Measurements from ENCODE around the gene LMO1.

The LMO1 gene

DNA sequence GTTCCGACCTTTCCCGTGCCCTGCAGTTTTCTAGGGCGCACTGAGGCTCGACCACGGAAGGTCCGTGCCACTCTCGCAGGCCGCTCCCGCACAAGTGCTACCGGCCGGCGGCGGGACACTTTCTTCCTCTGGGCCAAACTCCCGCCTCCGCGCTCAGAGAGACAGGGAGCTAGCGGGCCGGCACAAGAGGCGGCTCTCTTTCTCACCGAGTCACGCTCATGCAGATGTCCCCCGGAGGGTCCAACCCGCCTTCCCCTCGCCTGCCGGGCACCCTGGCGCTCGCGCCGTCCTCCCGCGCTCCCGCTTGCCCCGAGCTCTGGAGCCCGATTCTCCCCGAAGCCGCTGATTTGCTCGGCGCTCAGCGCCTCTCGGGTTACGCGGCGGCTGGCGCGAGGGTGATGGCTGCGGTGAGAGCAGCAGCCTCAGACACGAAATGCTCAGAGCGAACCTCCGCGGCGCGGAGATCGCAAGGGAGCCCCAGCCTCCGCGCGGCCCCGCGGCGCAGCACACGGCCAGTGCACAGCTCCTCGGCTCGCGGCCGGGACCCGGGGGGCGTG lies 1.0 kb downstream of the LMO1 start:
- peak; percentile 78 for ATAC-seq
- TF ChIP-seq ZNF8 (CRISPR knock-in tag; IDR thresholded peaks at IDR 0.05) (no peak), TOX (CRISPR knock-in tag; IDR thresholded peaks at IDR 0.05; ENCODE audit: borderline replicate concordance) (no peak), ZNF565 (CRISPR knock-in tag; conservative IDR thresholded peaks at IDR 0.05; ENCODE audit: low read depth) (no peak), PPARA (CRISPR knock-in tag; IDR thresholded peaks at IDR 0.05; ENCODE audit: borderline replicate concordance) (no peak), TCF4 (CRISPR knock-in tag; IDR thresholded peaks at IDR 0.05; ENCODE audit: borderline replicate concordance) (no peak)
- TF ChIP-seq, protein P1, sequence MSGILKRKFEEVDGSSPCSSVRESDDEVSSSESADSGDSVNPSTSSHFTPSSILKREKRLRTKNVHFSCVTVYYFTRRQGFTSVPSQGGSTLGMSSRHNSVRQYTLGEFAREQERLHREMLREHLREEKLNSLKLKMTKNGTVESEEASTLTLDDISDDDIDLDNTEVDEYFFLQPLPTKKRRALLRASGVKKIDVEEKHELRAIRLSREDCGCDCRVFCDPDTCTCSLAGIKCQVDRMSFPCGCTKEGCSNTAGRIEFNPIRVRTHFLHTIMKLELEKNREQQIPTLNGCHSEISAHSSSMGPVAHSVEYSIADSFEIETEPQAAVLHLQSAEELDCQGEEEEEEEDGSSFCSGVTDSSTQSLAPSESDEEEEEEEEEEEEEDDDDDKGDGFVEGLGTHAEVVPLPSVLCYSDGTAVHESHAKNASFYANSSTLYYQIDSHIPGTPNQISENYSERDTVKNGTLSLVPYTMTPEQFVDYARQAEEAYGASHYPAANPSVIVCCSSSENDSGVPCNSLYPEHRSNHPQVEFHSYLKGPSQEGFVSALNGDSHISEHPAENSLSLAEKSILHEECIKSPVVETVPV (CRISPR knock-in tag; IDR thresholded peaks at IDR 0.05), result no peak

DNA sequence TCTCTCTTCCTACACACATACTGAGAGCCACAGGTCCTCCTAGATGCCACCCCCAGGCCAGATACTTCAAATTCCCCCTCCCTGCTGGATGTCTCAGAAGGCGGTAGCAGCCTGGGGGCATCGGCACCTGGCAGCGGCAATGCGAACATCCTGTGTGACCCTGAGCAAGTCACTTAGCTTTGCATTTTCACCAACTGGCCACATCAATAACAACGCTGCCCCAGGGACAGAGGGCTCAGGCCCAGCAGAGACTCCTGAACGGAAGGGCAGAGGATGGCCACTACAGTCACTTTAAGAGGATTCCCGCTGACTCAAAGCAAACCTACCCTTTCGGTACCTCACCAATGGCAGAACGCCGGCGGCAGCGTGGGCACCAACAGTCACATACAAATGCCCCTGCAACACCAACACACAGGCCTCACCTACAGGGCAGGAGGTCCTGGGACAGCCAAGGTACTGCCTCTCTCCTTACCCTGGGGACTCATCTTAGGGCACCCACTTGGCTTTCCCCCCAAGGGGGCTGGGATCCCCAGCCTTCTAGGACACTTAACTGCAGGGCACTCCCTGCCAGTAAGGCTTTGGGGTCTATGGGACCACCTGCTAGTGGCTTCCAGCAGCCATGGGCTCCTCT lies 1.6 kb downstream of the LMO1 start:
- no peak for ATAC-seq
- TF ChIP-seq ZFP30 (CRISPR knock-in tag; IDR thresholded peaks at IDR 0.05), result no peak
- TF ChIP-seq BACH2 (CRISPR knock-in tag; IDR thresholded peaks at IDR 0.05; ENCODE audit: borderline replicate concordance), result no peak
- no peak for TF ChIP-seq OSR1 (CRISPR knock-in tag; IDR thresholded peaks at IDR 0.05)
- TF ChIP-seq SNAI2 (CRISPR knock-in tag; IDR thresholded peaks at IDR 0.05), result no peak
- no peak for TF ChIP-seq TOX (CRISPR knock-in tag; IDR thresholded peaks at IDR 0.05; ENCODE audit: borderline replicate concordance)
- TF ChIP-seq ZNF565 (CRISPR knock-in tag; conservative IDR thresholded peaks at IDR 0.05; ENCODE audit: low read depth), result no peak
- TF ChIP-seq CSDC2 (CRISPR knock-in tag; IDR thresholded peaks at IDR 0.05), result no peak
- no peak for TF ChIP-seq PPARA (CRISPR knock-in tag; IDR thresholded peaks at IDR 0.05; ENCODE audit: borderline replicate concordance)

DNA sequence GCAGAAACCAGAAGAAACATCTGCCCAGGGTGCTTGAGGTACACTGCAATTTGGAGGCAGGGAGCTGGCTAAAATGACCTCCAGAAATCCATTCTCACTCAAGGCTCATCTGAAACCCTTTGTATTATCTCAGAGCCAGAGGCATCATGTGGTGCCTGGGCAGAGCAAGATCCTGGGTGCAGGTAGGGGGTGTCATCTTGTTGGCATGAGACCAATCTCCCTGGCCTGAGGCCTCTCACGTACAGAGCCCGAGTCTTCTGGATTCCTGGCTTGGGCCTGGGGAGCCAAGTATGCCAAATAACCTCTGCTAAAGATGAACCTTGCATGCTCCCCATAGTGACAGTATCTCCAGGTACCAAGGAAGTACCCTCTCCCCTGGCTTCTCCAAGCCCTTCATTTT lies 2.4 kb downstream of the LMO1 start:
- ATAC-seq, result no peak
- TF ChIP-seq ZNF8 (CRISPR knock-in tag; IDR thresholded peaks at IDR 0.05), result no peak
- TF ChIP-seq, protein P2, sequence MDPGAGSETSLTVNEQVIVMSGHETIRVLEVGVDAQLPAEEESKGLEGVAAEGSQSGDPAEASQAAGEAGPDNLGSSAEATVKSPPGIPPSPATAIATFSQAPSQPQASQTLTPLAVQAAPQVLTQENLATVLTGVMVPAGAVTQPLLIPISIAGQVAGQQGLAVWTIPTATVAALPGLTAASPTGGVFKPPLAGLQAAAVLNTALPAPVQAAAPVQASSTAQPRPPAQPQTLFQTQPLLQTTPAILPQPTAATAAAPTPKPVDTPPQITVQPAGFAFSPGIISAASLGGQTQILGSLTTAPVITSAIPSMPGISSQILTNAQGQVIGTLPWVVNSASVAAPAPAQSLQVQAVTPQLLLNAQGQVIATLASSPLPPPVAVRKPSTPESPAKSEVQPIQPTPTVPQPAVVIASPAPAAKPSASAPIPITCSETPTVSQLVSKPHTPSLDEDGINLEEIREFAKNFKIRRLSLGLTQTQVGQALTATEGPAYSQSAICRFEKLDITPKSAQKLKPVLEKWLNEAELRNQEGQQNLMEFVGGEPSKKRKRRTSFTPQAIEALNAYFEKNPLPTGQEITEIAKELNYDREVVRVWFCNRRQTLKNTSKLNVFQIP (CRISPR knock-in tag; IDR thresholded peaks at IDR 0.05; ENCODE audit: borderline replicate concordance, low read depth), result no peak
- TF ChIP-seq RARB (CRISPR knock-in tag; IDR thresholded peaks at IDR 0.05), result no peak
- no peak for TF ChIP-seq ZFP3 (CRISPR knock-in tag; IDR thresholded peaks at IDR 0.05)
- no peak for TF ChIP-seq ZNF565 (CRISPR knock-in tag; conservative IDR thresholded peaks at IDR 0.05; ENCODE audit: low read depth)
- TF ChIP-seq ESRRG (CRISPR knock-in tag; IDR thresholded peaks at IDR 0.05), result no peak
- TF ChIP-seq BACH2 (CRISPR knock-in tag; IDR thresholded peaks at IDR 0.05; ENCODE audit: borderline replicate concordance), result no peak
- no peak for TF ChIP-seq CSDC2 (CRISPR knock-in tag; IDR thresholded peaks at IDR 0.05)
- TF ChIP-seq OSR1 (CRISPR knock-in tag; IDR thresholded peaks at IDR 0.05), result no peak
- no peak for TF ChIP-seq PPARA (CRISPR knock-in tag; IDR thresholded peaks at IDR 0.05; ENCODE audit: borderline replicate concordance)
- no peak for TF ChIP-seq SNAI2 (CRISPR knock-in tag; IDR thresholded peaks at IDR 0.05)
- no peak for TF ChIP-seq ZFP30 (CRISPR knock-in tag; IDR thresholded peaks at IDR 0.05)
- TF ChIP-seq ISL1 (CRISPR knock-in tag; IDR thresholded peaks at IDR 0.05), result no peak
- TF ChIP-seq ARNTL (CRISPR knock-in tag; IDR thresholded peaks at IDR 0.05; ENCODE audit: borderline replicate concordance, low read depth), result no peak
- TF ChIP-seq, protein P3, sequence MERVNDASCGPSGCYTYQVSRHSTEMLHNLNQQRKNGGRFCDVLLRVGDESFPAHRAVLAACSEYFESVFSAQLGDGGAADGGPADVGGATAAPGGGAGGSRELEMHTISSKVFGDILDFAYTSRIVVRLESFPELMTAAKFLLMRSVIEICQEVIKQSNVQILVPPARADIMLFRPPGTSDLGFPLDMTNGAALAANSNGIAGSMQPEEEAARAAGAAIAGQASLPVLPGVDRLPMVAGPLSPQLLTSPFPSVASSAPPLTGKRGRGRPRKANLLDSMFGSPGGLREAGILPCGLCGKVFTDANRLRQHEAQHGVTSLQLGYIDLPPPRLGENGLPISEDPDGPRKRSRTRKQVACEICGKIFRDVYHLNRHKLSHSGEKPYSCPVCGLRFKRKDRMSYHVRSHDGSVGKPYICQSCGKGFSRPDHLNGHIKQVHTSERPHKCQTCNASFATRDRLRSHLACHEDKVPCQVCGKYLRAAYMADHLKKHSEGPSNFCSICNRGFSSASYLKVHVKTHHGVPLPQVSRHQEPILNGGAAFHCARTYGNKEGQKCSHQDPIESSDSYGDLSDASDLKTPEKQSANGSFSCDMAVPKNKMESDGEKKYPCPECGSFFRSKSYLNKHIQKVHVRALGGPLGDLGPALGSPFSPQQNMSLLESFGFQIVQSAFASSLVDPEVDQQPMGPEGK (CRISPR knock-in tag; IDR thresholded peaks at IDR 0.05; ENCODE audit: borderline replicate concordance), result no peak
- no peak for TF ChIP-seq ZC3H10 (CRISPR knock-in tag; IDR thresholded peaks at IDR 0.05)
- no peak for TF ChIP-seq GLIS3 (CRISPR knock-in tag; IDR thresholded peaks at IDR 0.05)
- TF ChIP-seq TCF4 (CRISPR knock-in tag; IDR thresholded peaks at IDR 0.05; ENCODE audit: borderline replicate concordance), result no peak

DNA sequence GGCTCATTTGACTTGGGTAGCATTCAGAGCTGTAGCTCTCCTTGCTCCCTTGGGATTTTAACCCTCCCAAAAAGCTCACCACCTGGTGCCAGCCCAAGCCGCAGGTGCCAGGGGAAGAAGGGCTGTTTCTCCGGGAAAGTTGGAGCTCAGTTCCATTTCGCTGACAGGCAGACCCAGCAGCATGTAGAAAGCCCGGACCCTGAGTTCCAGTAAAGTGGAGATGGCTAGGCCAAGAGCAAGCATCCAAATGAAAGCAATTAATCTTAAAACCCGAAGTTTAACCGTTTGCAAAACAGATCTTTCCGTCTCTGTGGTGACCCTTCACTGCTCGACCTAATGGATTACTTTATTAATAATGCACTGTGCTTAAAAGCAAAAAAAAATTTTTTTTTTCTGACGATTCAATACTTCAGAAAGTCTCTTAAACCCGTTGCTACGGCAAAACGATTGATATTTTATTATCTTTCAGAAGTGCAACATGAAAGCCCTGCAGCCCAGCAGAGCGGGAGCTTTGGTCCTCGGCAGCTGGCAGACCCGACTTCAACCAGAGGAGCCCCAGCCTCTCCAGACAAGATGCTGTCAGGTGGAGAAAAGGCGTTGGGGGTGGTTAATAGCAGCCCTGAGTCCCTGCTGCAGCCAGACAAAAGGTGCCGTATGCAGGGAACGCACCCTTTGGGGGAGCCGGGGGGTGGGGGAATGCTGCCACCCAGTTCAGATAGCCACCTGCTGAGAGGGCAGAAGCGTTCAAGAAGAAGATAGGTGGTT lies 3.3 kb downstream of the LMO1 start:
- TF ChIP-seq GLIS3 (CRISPR knock-in tag; IDR thresholded peaks at IDR 0.05) (no peak), TOX (CRISPR knock-in tag; IDR thresholded peaks at IDR 0.05; ENCODE audit: borderline replicate concordance) (no peak), ZFP30 (CRISPR knock-in tag; IDR thresholded peaks at IDR 0.05) (no peak), ZNF8 (CRISPR knock-in tag; IDR thresholded peaks at IDR 0.05) (no peak), ZC3H10 (CRISPR knock-in tag; IDR thresholded peaks at IDR 0.05) (no peak), OSR1 (CRISPR knock-in tag; IDR thresholded peaks at IDR 0.05) (no peak), RARB (CRISPR knock-in tag; IDR thresholded peaks at IDR 0.05) (no peak), ARNTL (CRISPR knock-in tag; IDR thresholded peaks at IDR 0.05; ENCODE audit: borderline replicate concordance, low read depth) (no peak), ZFP3 (CRISPR knock-in tag; IDR thresholded peaks at IDR 0.05) (no peak)
- TF ChIP-seq, protein P3 (CRISPR knock-in tag; IDR thresholded peaks at IDR 0.05; ENCODE audit: borderline replicate concordance), result no peak
- ATAC-seq, result no peak

All from SK-N-SH treated with all-trans-retinoic acid at 6 μM for 48 hours (cell line).